SKM-1 (cell line): ENCODE results near the gene AK9.

Source experiments
- DNase-seq: peaks from one replicate; lab custom pipeline; 2025; ENCODE audit not compliant: unreplicated experiment; lab: John Stamatoyannopoulos, UW

Gene AK9

DNA sequence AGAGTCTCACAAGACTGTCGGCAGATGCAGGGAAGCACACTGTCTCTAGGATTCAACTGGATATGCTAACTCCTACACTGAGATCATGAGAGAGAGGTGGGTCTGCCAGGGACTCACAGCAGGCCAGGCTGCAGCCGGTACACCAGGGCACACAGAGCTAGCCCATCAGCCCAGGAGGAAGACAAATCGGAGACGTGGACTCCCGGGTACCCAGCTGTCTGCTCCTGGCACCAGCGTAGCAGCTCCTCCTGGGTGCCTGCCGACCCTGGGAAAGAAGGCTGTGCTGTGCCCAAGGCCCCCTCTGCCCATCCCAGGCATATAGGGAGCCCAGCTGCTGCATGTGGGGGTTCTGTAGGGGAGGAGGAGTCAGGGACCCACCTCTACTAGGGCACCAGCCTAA, 242.4 kb downstream of the AK9 start:
- no peak for DNase-seq

- DNase-seq, result no peak
Observed at GRCh38 chr6:109447878-109448555, 243.0 kb downstream of the AK9 start.

GRCh38 chr6:109447087-109447486, 243.9 kb downstream of the AK9 start:
- no peak for DNase-seq

DNA sequence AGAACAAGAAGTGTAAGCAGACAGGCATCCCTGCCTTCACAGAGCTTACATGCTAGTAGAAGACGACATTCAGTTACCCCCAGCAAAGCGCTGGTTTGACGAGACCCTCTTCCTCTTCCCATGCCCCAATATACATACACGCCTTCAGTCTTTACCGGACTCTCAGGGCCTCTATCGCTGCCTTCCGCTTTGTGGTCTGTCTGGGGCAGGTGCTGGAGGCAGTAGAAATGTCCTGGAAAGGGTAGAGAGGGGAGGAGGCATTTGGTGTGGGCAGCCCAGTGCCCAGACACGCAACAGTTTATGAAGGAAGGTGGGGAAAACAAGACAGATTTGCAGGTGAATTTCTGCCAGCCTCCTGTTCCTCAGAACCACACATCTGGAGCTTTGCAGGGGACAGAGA, 244.5 kb downstream of the AK9 start:
- no peak for DNase-seq

- no peak for DNase-seq
Observed at GRCh38 chr6:109446072-109446471, 244.9 kb downstream of the AK9 start.

DNA sequence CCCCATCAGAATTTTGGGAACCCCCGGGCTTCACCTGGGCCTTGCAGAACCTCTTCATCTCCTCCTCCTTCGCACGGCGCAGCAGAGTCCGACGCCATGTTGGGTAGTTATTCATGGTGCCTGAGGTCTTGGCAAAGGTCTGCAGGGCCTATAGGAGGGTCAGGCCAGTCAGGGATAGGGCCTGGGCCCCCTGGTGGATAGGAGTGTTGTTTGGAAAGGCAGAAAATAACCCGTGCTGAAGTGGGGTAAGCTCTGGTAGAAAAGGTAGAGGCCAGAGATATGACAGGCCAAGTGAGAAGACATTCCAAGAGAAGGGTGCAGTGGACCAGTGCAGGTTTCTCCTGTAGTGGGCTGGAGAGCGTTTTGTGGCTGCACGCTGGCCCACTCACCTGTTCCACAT, 245.6 kb downstream of the AK9 start:
- no peak for DNase-seq

GRCh38 chr6:109443425-109443950, 247.5 kb downstream of the AK9 start:
- no peak for DNase-seq
